ENCODE results near the gene HTR3E. TPM values are rescaled to one million over a fixed set of nuclear protein-coding genes. Genes with fewer than 3 reads are reported as not detected.
A peak's percentile ranks its signal among the peaks of the same experiment; 100 is the strongest.

HTR3E gene
- total RNA-seq, 1 experiment from 2014 or later = not detected

- WGBS (ENCODE audit: extremely low coverage, insufficient read length, low lambda C conversion rate) = no CpG with 5 or more reads among the region's 24 CpGs
- no peaks in the 10 kb centered on the region; the same call in 1 of the 2 replicates for H3K27me3 ChIP-seq (ENCODE audit: insufficient read depth, low read length)
- no peak overlapping the region for H3K9ac ChIP-seq (ENCODE audit: extremely low read depth, insufficient read length, low read length)
- no peaks in the 10 kb centered on the region for H3K79me2 ChIP-seq (ENCODE audit: insufficient read depth, low read length)
- no peak overlapping the region for H3K14ac ChIP-seq (ENCODE audit: insufficient read depth, low read length)
- no peaks in the 10 kb centered on the region for H3K79me1 ChIP-seq (ENCODE audit: insufficient read depth, low read depth, low read length, poor library complexity, severe bottlenecking)
- H4K91ac ChIP-seq (ENCODE audit: insufficient read length, low read depth, low read length) = no peak overlapping the region
- Mint-ChIP-seq H3K27me3 (ENCODE audit: low read depth) (peaks cover 5% of the 10 kb centered on the region), H3K9me3 (no peaks in the 10 kb centered on the region), H3K36me3 (ENCODE audit: insufficient read depth in 1 of 3, low read depth in 3 of 3) (no peaks in the 10 kb centered on the region), H3K4me1 (no peaks in the 10 kb centered on the region), H3K27ac (peak overlapping the region in 1 of 3 experiments; percentile 49; a peak in 2 of 7 replicates), H3K4me3 (no peak overlapping the region)
- H3K27ac ChIP-seq (ENCODE audit: insufficient read length, low read depth, low read length) = no peak overlapping the region
- no peak overlapping the region for H3K56ac ChIP-seq (ENCODE audit: insufficient read length, low read depth, low read length)
- H4K8ac ChIP-seq (replicated peaks; ENCODE audit: insufficient read length, low read depth, low read length) = no peak overlapping the region
- no peak overlapping the region for H2AK5ac ChIP-seq (ENCODE audit: insufficient read length, low read length)
- no peak overlapping the region for H3K23ac ChIP-seq (ENCODE audit: insufficient read length, low read depth, low read length)
- no peaks in the 10 kb centered on the region for H4K20me1 ChIP-seq (ENCODE audit: control insufficient read depth, insufficient read depth, insufficient read length)
- DNase-seq = no peak
- H3K23me2 ChIP-seq (ENCODE audit: insufficient read length, low read depth, low read length, poor library complexity, severe bottlenecking) = no peaks in the 10 kb centered on the region
- no peak overlapping the region for H3T11ph ChIP-seq (ENCODE audit: low read length)
- H2BK5ac ChIP-seq (ENCODE audit: insufficient read length, low read length) = no peak overlapping the region
- H2BK15ac ChIP-seq (ENCODE audit: low read depth, low read length) = no peak overlapping the region
- H3K9me3 ChIP-seq (ENCODE audit: control insufficient read depth, low read depth, low read length) = no peaks in the 10 kb centered on the region
- no peak overlapping the region for H3K4ac ChIP-seq (ENCODE audit: low read depth, low read length)
- H3K4me2 ChIP-seq (ENCODE audit: insufficient read depth, insufficient read length, low read length) = no peak overlapping the region
- H2BK12ac ChIP-seq (ENCODE audit: insufficient read length, low read depth, low read length) = no peak overlapping the region
- H4K5ac ChIP-seq (ENCODE audit: insufficient read length, low read depth, low read length) = no peak overlapping the region
- no peak overlapping the region for H2AFZ ChIP-seq (ENCODE audit: low read length)
- H3K4me1 ChIP-seq (ENCODE audit: insufficient read depth, low read length) = no peaks in the 10 kb centered on the region
- no peak overlapping the region for H2BK20ac ChIP-seq (ENCODE audit: low read depth, low read length, poor library complexity, severe bottlenecking)
- H3K18ac ChIP-seq (ENCODE audit: insufficient read length, low read depth, low read length) = no peak overlapping the region
- TF ChIP-seq CTCF (conservative IDR thresholded peaks at IDR 0.05) = no peak
- no peak overlapping the region for H2BK120ac ChIP-seq (ENCODE audit: low read depth, low read length, poor library complexity, severe bottlenecking)
These were observed 3.2 kb downstream of the HTR3E start for GRCh38 chr3:184099806-184100686.
